ENCODE measurements around the gene CADM2. TPM values are rescaled to one million over a fixed set of nuclear protein-coding genes. Genes with fewer than 3 reads are reported as not detected.

The CADM2 gene
- total RNA-seq, 1 experiment from 2014 or later = 10.9 TPM

GRCh38 chr3:85740561-85740960 is 781.8 kb downstream of the CADM2 start:
- no peaks in the 10 kb centered on the region for H3K4me1 ChIP-seq (ENCODE audit: insufficient read depth, low read length)
- H2BK12ac ChIP-seq (ENCODE audit: insufficient read length, low read depth, low read length) = no peak overlapping the region
- H4K20me1 ChIP-seq (ENCODE audit: control insufficient read depth, insufficient read depth, insufficient read length) = no peaks in the 10 kb centered on the region
- H3K14ac ChIP-seq (ENCODE audit: insufficient read depth, low read length) = no peak overlapping the region
- no peaks in the 10 kb centered on the region for H3K27me3 ChIP-seq (ENCODE audit: insufficient read depth, low read length)
- DNase-seq = no peak
- H2AFZ ChIP-seq (ENCODE audit: low read length) = no peak overlapping the region
- H3K23ac ChIP-seq (ENCODE audit: insufficient read length, low read depth, low read length) = no peak overlapping the region
- Mint-ChIP-seq H3K4me1 (peaks cover 3 to 15% of the 10 kb centered on the region in 2 experiments; a peak in 3 of 4 replicates), H3K4me3 (no peak overlapping the region), H3K9me3 (no peaks in the 10 kb centered on the region; a peak in 1 of 5 replicates), H3K27ac (no peak overlapping the region), H3K27me3 (ENCODE audit: low read depth) (no peaks in the 10 kb centered on the region), H3K36me3 (ENCODE audit: insufficient read depth in 1 of 3, low read depth in 3 of 3) (no peaks in the 10 kb centered on the region; a peak in 1 of 7 replicates)
- TF ChIP-seq, protein P1, sequence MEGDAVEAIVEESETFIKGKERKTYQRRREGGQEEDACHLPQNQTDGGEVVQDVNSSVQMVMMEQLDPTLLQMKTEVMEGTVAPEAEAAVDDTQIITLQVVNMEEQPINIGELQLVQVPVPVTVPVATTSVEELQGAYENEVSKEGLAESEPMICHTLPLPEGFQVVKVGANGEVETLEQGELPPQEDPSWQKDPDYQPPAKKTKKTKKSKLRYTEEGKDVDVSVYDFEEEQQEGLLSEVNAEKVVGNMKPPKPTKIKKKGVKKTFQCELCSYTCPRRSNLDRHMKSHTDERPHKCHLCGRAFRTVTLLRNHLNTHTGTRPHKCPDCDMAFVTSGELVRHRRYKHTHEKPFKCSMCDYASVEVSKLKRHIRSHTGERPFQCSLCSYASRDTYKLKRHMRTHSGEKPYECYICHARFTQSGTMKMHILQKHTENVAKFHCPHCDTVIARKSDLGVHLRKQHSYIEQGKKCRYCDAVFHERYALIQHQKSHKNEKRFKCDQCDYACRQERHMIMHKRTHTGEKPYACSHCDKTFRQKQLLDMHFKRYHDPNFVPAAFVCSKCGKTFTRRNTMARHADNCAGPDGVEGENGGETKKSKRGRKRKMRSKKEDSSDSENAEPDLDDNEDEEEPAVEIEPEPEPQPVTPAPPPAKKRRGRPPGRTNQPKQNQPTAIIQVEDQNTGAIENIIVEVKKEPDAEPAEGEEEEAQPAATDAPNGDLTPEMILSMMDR (conservative IDR thresholded peaks at IDR 0.05) = no peak
- H2BK20ac ChIP-seq (ENCODE audit: low read depth, low read length, poor library complexity, severe bottlenecking) = no peak overlapping the region
- WGBS (ENCODE audit: extremely low coverage, insufficient read length, low lambda C conversion rate) = no CpG with 5 or more reads among the region's 2 CpGs
- H4K91ac ChIP-seq (ENCODE audit: insufficient read length, low read depth, low read length) = no peak overlapping the region
- no peak overlapping the region for H3K27ac ChIP-seq (ENCODE audit: insufficient read length, low read depth, low read length)
- no peaks in the 10 kb centered on the region for H3K79me2 ChIP-seq (ENCODE audit: insufficient read depth, low read length)
- no peak overlapping the region for H3K18ac ChIP-seq (ENCODE audit: insufficient read length, low read depth, low read length)
- H3K4ac ChIP-seq (ENCODE audit: low read depth, low read length) = no peak overlapping the region
- no peak overlapping the region for H3K9ac ChIP-seq (ENCODE audit: extremely low read depth, insufficient read length, low read length)
- no peak overlapping the region for H2BK120ac ChIP-seq (ENCODE audit: low read depth, low read length, poor library complexity, severe bottlenecking)
- H3K4me2 ChIP-seq (ENCODE audit: insufficient read depth, insufficient read length, low read length) = no peak overlapping the region
- H3K79me1 ChIP-seq (ENCODE audit: insufficient read depth, low read depth, low read length, poor library complexity, severe bottlenecking) = no peaks in the 10 kb centered on the region
- no peak overlapping the region for H2BK15ac ChIP-seq (ENCODE audit: low read depth, low read length)
- no peak overlapping the region for H4K8ac ChIP-seq (replicated peaks; ENCODE audit: insufficient read length, low read depth, low read length)
- H2BK5ac ChIP-seq (ENCODE audit: insufficient read length, low read length) = no peak overlapping the region
- no peak overlapping the region for H2AK5ac ChIP-seq (ENCODE audit: insufficient read length, low read length)
- no peaks in the 10 kb centered on the region for H3K23me2 ChIP-seq (ENCODE audit: insufficient read length, low read depth, low read length, poor library complexity, severe bottlenecking)
- H3T11ph ChIP-seq (ENCODE audit: low read length) = no peak overlapping the region
- H4K5ac ChIP-seq (ENCODE audit: insufficient read length, low read depth, low read length) = no peak overlapping the region
- H3K56ac ChIP-seq (ENCODE audit: insufficient read length, low read depth, low read length) = no peak overlapping the region
- H3K9me3 ChIP-seq (ENCODE audit: control insufficient read depth, low read depth, low read length) = no peaks in the 10 kb centered on the region

Data from H9 (cell line).